ENCODE data around the gene TMPRSS9. TPM values are rescaled to one million over a fixed set of nuclear protein-coding genes. Genes with fewer than 3 reads are reported as not detected.

The TMPRSS9 gene
- total and polyA plus RNA-seq, 2 donors from 2014 or later = not detected

DNA sequence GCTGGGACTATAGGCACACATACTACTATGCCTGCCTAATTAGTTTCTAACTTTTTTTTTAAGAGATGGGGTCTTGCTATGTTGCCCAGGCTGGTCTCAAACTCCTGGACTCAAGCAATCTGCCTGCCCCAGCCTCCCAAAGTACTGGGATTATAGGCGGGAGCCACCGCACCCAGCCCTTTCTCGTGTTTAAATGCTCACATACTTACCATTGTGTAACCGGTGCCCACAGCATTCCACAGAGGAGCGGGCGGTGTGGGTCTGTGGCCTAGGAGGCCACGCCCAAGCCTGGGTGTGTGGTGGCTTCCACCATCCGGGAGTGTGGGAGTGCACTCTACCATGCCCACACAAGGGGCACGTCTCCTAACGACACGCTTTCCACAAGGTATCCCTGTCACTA, 89.0 kb downstream of the TMPRSS9 start:
- TF ChIP-seq CTCF (IDR thresholded peaks at IDR 0.05; ENCODE audit: borderline replicate concordance, extremely low read depth, insufficient read depth) = no peak
- Histone ChIP-seq H3K27me3 (ENCODE audit: control insufficient read depth, insufficient read depth, low read length) (no peaks in the 10 kb centered on the region), H3K9ac (ENCODE audit: low read length in 3 of 3) (no peak overlapping the region), H3K4me1 (ENCODE audit: control insufficient read depth in 2 of 3, insufficient read depth in 2 of 3, low read depth in 1 of 3, low read length in 3 of 3) (no peaks in the 10 kb centered on the region), H3K4me3 (ENCODE audit: low read length in 3 of 3) (no peak overlapping the region), H3K36me3 (ENCODE audit: control insufficient read depth in 2 of 3, insufficient read depth in 3 of 3, low read length in 3 of 3) (no peaks in the 10 kb centered on the region), H3K27ac (ENCODE audit: low read depth in 2 of 2, low read length in 2 of 2) (no peak overlapping the region), H3K9me3 (ENCODE audit: control insufficient read depth in 2 of 3, insufficient read depth in 1 of 3, low read length in 3 of 3) (no peaks in the 10 kb centered on the region)
- DNase-seq (no peak), FAIRE-seq (no peak)
- intact Hi-C loops (cut with DNase I) = no loop called here

GRCh38 chr19:2451138-2451537, 91.1 kb downstream of the TMPRSS9 start:
- intact Hi-C loops (cut with DNase I) = no loop called here
- H3K4me3 ChIP-seq (ENCODE audit: low read length in 3 of 3) = no peak overlapping the region
- DNase-seq = no peak
- no peak overlapping the region for H3K9ac ChIP-seq (ENCODE audit: low read length in 3 of 3)
- no peak overlapping the region for H3K27ac ChIP-seq (ENCODE audit: low read depth in 2 of 2, low read length in 2 of 2)
- no peak for FAIRE-seq
- no peaks in the 10 kb centered on the region for H3K27me3 ChIP-seq (ENCODE audit: control insufficient read depth, insufficient read depth, low read length)
- no peaks in the 10 kb centered on the region for H3K9me3 ChIP-seq (ENCODE audit: control insufficient read depth in 2 of 3, insufficient read depth in 1 of 3, low read length in 3 of 3)
- TF ChIP-seq CTCF (IDR thresholded peaks at IDR 0.05; ENCODE audit: borderline replicate concordance, extremely low read depth, insufficient read depth) = no peak
- no peaks in the 10 kb centered on the region for H3K36me3 ChIP-seq (ENCODE audit: control insufficient read depth in 2 of 3, insufficient read depth in 3 of 3, low read length in 3 of 3)
- peaks cover 0 to 6% (median 2%) of the 10 kb centered on the region in 3 donors for H3K4me1 ChIP-seq (ENCODE audit: control insufficient read depth in 2 of 3, insufficient read depth in 2 of 3, low read depth in 1 of 3, low read length in 3 of 3)

DNA sequence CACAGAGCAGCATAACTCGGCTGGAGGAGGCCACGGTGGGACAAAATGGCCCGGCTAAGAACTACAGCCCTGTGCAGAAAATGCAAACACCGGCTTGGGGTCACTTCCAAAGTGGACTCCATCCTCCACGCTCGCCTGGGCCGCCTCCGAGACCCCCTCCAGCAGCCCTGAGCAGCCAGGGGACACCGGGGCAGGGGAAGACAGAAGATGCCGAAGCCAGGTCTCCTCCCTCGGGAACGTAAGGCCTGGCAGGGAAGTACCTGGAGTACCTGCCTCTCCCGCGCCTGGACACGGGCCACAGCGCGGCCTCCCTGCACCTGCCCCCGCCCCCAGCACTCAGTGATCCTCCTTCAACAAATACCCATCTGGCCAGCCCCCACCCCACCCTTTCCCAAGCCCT, 91.7 kb downstream of the TMPRSS9 start:
- Histone ChIP-seq H3K9ac (ENCODE audit: low read length in 3 of 3) (no peak overlapping the region), H3K4me1 (ENCODE audit: control insufficient read depth in 2 of 3, insufficient read depth in 2 of 3, low read depth in 1 of 3, low read length in 3 of 3) (peaks cover 0 to 6% (median 2%) of the 10 kb centered on the region in 3 donors), H3K4me3 (ENCODE audit: low read length in 3 of 3) (no peak overlapping the region), H3K36me3 (ENCODE audit: control insufficient read depth in 2 of 3, insufficient read depth in 3 of 3, low read length in 3 of 3) (no peaks in the 10 kb centered on the region), H3K9me3 (ENCODE audit: control insufficient read depth in 2 of 3, insufficient read depth in 1 of 3, low read length in 3 of 3) (no peaks in the 10 kb centered on the region), H3K27ac (ENCODE audit: low read depth in 2 of 2, low read length in 2 of 2) (no peak overlapping the region), H3K27me3 (ENCODE audit: control insufficient read depth, insufficient read depth, low read length) (no peaks in the 10 kb centered on the region)
- no peak for FAIRE-seq
- intact Hi-C loops (cut with DNase I) = no loop called here
- no peak for DNase-seq
- TF ChIP-seq CTCF (IDR thresholded peaks at IDR 0.05; ENCODE audit: borderline replicate concordance, extremely low read depth, insufficient read depth) = no peak

DNA sequence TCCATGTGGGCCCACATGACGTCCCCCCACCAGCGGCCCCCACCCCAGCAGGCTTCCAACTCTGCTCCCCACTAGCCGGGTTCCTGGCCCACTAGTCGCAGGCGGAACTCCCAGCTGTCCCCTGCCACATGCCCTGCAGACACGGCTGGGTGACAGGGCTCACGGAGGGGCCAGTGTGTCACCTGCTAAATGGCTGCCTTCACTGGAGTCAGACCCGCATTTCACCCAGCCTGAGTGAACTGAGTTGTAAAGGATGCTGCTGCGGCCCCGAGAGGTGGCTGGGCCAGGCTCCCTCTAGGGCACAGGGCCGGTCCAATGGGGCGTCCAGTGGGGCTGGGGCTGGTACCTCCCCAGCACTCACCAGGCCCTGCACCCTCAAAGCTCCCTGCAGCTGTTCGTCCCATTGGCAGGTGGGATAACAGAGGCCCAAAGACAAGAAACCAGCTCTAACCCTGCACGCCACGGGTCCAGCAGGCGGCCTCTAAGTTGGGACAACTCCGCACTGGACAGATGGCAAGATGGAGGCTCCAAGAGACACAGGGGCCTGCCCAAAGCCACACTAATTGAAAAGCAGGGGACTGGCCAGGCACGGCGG, 93.5 kb downstream of the TMPRSS9 start:
- no peak overlapping the region for H3K27ac ChIP-seq (ENCODE audit: low read depth in 2 of 2, low read length in 2 of 2)
- H3K4me3 ChIP-seq (ENCODE audit: low read length in 3 of 3) = no peak overlapping the region
- no peaks in the 10 kb centered on the region for H3K36me3 ChIP-seq (ENCODE audit: control insufficient read depth in 2 of 3, insufficient read depth in 3 of 3, low read length in 3 of 3)
- no peaks in the 10 kb centered on the region for H3K9me3 ChIP-seq (ENCODE audit: control insufficient read depth in 2 of 3, insufficient read depth in 1 of 3, low read length in 3 of 3)
- H3K9ac ChIP-seq (ENCODE audit: low read length in 3 of 3) = no peak overlapping the region
- FAIRE-seq = no peak
- DNase-seq = no peak
- TF ChIP-seq CTCF (IDR thresholded peaks at IDR 0.05; ENCODE audit: borderline replicate concordance, extremely low read depth, insufficient read depth) = no peak
- intact Hi-C loops (cut with DNase I) = no loop called here
- peaks cover 0 to 6% (median 2%) of the 10 kb centered on the region in 3 donors for H3K4me1 ChIP-seq (ENCODE audit: control insufficient read depth in 2 of 3, insufficient read depth in 2 of 3, low read depth in 1 of 3, low read length in 3 of 3)
- H3K27me3 ChIP-seq (ENCODE audit: control insufficient read depth, insufficient read depth, low read length) = no peaks in the 10 kb centered on the region
